Ovary (tissue), 9 donors: ENCODE measurements around the gene MOCS1. TPM values are rescaled to one million over a fixed set of nuclear protein-coding genes. Genes with fewer than 3 reads are reported as not detected.

Experiments
- DNase-seq, 5 donors: peaks; one replicate each; pipeline ENCODE4 v3.0.0-alpha.2; 2019 to 2020
- H3K27ac ChIP-seq, 2 donors: fragments of 200-600 bp; one replicate each; pipeline versions ENCODE4 v1.5.1 to v1.8.0; 2019 to 2022
- H3K27me3 ChIP-seq: fragments of 200-600 bp; one replicate; pipeline ENCODE4 v1.8.0; 2022
- H3K36me3 ChIP-seq: fragments of 200-600 bp; sonication (generic); one replicate; pipeline ENCODE4 v1.5.1; 2019
- H3K4me1 ChIP-seq: one replicate; pipeline ENCODE4 v1.8.1; 2013; ENCODE audit warnings: mild to moderate bottlenecking, moderate library complexity; ENCODE audit not compliant: insufficient read depth
- H3K4me3 ChIP-seq: fragments of 200-600 bp; sonication (generic); one replicate; pipeline ENCODE4 v1.5.1; 2017
- H3K9me3 ChIP-seq, 2 donors: fragments of 200-600 bp in 1 of 2; sonication (generic) in 1 of 2; one replicate each; pipeline versions ENCODE4 v1.5.1 to v1.8.1; 2013 to 2019; ENCODE audit warnings: mild to moderate bottlenecking in 1 of 2, moderate library complexity in 1 of 2
- EP300 ChIP-seq: sonication (generic); formaldehyde crosslinking; IDR thresholded peaks from one replicate; pipeline ENCODE4 v1.6.1; 2017; ENCODE audit warnings: antibody characterized with exemption
- POLR2A ChIP-seq: fragments of 450-650 bp; IDR thresholded peaks from one replicate; pipeline ENCODE4 v1.6.1; 2017; ENCODE audit warnings: antibody characterized with exemption, mild to moderate bottlenecking, moderate library complexity
- WGBS, 3 donors: extraction: QIAGEN DNeasy Blood & Tissue Kit in 1 of 3; methylation state at CpG; one replicate each; pipeline versions ENCODE4 v1.1.5 to v1.1.7; 2013 to 2017; 5-methylcytosine and 5-hydroxymethylcytosine counted together
- intact Hi-C, 4 donors: fragments of 100-400 bp; cut with DNase I; formaldehyde crosslinking; loops; one replicate each; pipeline versions ENCODE4 v1.11.0 to v1.15.1; 2022 to 2023
- polyA plus RNA-seq, 2 donors: library from polyadenylated mRNA; stranded (reverse); fragments of 200-250 nt in 1 of 2; fragments of 350-450 nt in 1 of 2; fragmentation: Illumina TruSeq in 1 of 2; extraction: RNeasy Lipid Tissue Mini Kit (QIAGEN cat#74804) in 1 of 2; gene quantifications; one replicate each; pipeline ENCODE4 v1.2.3, GENCODE V29; 2013 to 2014
- total RNA-seq, 7 donors: library from RNA; depleted of rRNA in 2 of 7; stranded (reverse); fragments of >200 nt in 2 of 7; fragmentation: NEBNext Ultra II Directional in 3 of 7; extraction: Animal tissue kit (Norgen Biotek cat#: 25700) in 3 of 7; gene quantifications; one replicate each; pipeline versions ENCODE4 v1.1.0 to v1.2.4, GENCODE V29; 2016 to 2023
- TF ChIP-seq, protein P1 (sequence below), 3 donors: fragments of 450-650 bp in 2 of 3; fragments of 200-600 bp in 1 of 3; IDR thresholded peaks; one replicate each; pipeline versions ENCODE4 v1.5.1 to v1.8.0; 2016 to 2022; ENCODE audit warnings: antibody characterized with exemption in 3 of 3, mild to moderate bottlenecking in 1 of 3
- donor health status: DM: no; HTN: no; CAD: no; lungs with moderate emphysema.
- donor health status: DM: no; HTN: no; CAD: no.
- donor health status: Bipolar disorder and iron deficiency.
- donor health status: DM: yes; HTN: yes; CAD: no.
- donor health status: DM: no; HTN: no; CAD: no.
- donor health status: DM: yes; HTN: yes; CAD: no.

The MOCS1 gene
- total and polyA plus RNA-seq, 9 donors = 10.9 to 21.8 (median 16.7) TPM

DNA sequence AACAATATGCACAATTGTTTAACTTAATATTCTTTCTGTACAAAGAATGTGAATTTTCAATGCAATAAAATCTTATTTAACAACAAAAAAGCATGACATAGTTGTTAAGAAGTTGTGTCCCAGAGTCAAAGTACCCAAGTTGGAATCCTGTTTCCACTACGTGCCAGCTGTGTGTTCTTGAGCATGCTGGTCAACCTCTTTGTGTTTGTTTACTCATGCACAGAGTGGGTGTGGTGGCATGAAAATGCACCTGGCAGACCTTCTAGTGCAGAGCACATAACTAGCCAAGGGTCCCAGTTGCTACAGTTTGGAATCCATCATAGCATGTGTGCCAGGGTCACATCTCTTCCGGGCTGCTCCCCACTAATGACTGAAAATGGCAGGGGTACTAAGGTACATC is 24.7 kb upstream of the MOCS1 start:
- no peaks in the 10 kb centered on the region for H3K36me3 ChIP-seq
- H3K4me3 ChIP-seq = no peak overlapping the region
- DNase-seq = no peak
- H3K9me3 ChIP-seq = no peaks in the 10 kb centered on the region
- 92 to 94% (median 93%) methylated on average over 2 of the region's 2 CpGs for WGBS, 3 donors
- H3K27ac ChIP-seq = no peak overlapping the region
- H3K27me3 ChIP-seq = no peaks in the 10 kb centered on the region
- H3K4me1 ChIP-seq = peaks cover 4% of the 10 kb centered on the region
- TF ChIP-seq POLR2A (no peak), EP300 (no peak)
- TF ChIP-seq, protein P1, sequence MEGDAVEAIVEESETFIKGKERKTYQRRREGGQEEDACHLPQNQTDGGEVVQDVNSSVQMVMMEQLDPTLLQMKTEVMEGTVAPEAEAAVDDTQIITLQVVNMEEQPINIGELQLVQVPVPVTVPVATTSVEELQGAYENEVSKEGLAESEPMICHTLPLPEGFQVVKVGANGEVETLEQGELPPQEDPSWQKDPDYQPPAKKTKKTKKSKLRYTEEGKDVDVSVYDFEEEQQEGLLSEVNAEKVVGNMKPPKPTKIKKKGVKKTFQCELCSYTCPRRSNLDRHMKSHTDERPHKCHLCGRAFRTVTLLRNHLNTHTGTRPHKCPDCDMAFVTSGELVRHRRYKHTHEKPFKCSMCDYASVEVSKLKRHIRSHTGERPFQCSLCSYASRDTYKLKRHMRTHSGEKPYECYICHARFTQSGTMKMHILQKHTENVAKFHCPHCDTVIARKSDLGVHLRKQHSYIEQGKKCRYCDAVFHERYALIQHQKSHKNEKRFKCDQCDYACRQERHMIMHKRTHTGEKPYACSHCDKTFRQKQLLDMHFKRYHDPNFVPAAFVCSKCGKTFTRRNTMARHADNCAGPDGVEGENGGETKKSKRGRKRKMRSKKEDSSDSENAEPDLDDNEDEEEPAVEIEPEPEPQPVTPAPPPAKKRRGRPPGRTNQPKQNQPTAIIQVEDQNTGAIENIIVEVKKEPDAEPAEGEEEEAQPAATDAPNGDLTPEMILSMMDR (IDR thresholded peaks at IDR 0.05) = no peak
- intact Hi-C loops = no loop called here

DNA sequence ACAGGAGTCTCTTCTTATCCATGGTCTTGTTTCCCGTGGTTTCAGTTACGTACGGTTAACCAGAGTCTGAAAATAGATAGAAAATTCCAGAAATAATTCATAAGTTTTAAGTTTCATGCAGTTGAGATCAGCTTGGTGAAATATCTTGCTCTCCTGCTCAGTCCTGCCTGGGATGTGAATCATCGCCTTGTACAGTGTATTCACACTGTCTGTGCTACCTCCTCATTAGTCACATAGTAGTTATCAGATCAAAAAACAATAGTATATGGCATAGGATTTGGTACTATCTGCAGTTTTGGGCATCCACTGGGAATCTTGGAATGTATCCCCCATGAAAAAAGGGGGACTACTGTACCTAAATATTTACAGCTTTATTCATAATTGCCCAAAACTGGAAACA is 22.7 kb upstream of the MOCS1 start:
- H3K4me1 ChIP-seq = peaks cover 4% of the 10 kb centered on the region
- no peaks in the 10 kb centered on the region for H3K27me3 ChIP-seq
- H3K9me3 ChIP-seq = no peaks in the 10 kb centered on the region
- no peak overlapping the region for H3K4me3 ChIP-seq
- TF ChIP-seq EP300 = no peak
- TF ChIP-seq, protein P1 (IDR thresholded peaks at IDR 0.05) = no peak
- no peak for TF ChIP-seq POLR2A
- no peak overlapping the region for H3K27ac ChIP-seq
- no peak for DNase-seq
- no peaks in the 10 kb centered on the region for H3K36me3 ChIP-seq
- WGBS, 3 donors = 84 to 95% (median 92%) methylated on average over 4 of the region's 4 CpGs
- intact Hi-C loops = no loop called here

DNA sequence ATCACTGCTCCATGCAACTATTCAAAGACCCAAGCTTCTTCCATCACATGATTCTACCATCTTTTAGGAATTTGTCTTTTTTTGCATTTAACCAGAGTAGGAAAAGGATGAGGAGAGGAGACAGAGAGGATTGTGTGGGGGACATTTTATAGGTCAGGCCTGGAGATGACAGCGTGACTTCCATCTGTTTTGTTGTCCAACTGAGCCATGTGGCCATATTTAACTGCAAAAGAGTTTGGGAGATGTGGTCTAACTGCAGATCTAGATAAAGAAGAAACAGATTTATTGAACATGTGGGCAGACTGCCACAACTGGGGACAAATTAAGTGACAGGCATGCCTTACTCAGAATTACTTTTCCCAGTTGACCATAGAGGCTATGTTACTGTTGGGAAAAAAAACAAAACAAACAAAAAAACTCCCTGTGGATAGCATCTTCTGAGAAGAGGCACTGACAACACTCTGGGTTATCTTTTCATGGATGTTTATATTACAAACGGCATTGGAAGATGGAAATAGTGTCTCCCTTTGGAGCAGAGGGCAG is 18.9 kb upstream of the MOCS1 start:
- no peaks in the 10 kb centered on the region for H3K4me1 ChIP-seq
- no peaks in the 10 kb centered on the region for H3K36me3 ChIP-seq
- intact Hi-C loops = no loop called here
- H3K9me3 ChIP-seq = no peaks in the 10 kb centered on the region
- H3K27me3 ChIP-seq = no peaks in the 10 kb centered on the region
- no peak for DNase-seq
- no peak for TF ChIP-seq POLR2A
- TF ChIP-seq, protein P1 (IDR thresholded peaks at IDR 0.05) = no peak
- no peak for TF ChIP-seq EP300
- 56 to 67% (median 58%) methylated on average over 2 of the region's 2 CpGs for WGBS, 3 donors
- no peak overlapping the region for H3K4me3 ChIP-seq
- no peak overlapping the region for H3K27ac ChIP-seq

DNA sequence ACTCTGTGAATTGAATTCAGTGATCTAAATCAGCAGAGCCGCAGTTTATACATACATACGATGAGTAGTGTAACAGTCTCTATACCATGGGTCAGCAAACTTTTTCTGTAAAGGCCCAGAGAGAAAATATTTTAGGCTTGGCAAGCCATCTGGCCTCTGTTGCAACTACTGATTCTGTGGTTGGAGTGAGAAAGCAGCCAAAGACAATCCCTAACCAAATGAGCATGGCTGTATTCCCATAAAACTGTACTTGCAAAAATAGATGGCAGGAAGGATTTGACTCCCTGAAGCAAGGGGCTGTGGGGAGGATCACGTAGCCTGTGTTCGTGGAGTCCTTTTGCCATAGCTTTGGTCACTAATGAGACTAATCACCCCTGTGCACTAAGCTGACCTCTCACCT is 17.9 kb upstream of the MOCS1 start:
- no peak overlapping the region for H3K27ac ChIP-seq
- no peak overlapping the region for H3K4me3 ChIP-seq
- DNase-seq = no peak
- no peaks in the 10 kb centered on the region for H3K36me3 ChIP-seq
- H3K9me3 ChIP-seq = no peaks in the 10 kb centered on the region
- TF ChIP-seq POLR2A (no peak), EP300 (no peak)
- TF ChIP-seq, protein P1 (IDR thresholded peaks at IDR 0.05) = no peak
- no peaks in the 10 kb centered on the region for H3K27me3 ChIP-seq
- no peaks in the 10 kb centered on the region for H3K4me1 ChIP-seq
- intact Hi-C loops = no loop called here
- 48 to 59% (median 50%) methylated on average over 4 of the region's 4 CpGs for WGBS, 3 donors
